Ishikawa (cell line): ENCODE data around the gene CDH23.

Source experiments
- CEBPB ChIP-seq: IDR thresholded peaks from 2 replicates; pipeline ENCODE4 v1.6.1; 2012
- CREB1 ChIP-seq: IDR thresholded peaks from 2 replicates; pipeline ENCODE4 v1.6.1; 2012; ENCODE audit warnings: low read depth
- EGR1 ChIP-seq: IDR thresholded peaks from 2 replicates; pipeline ENCODE4 v1.6.1; 2012
- EP300 ChIP-seq: IDR thresholded peaks from 2 replicates; pipeline ENCODE4 v1.6.1; 2012; ENCODE audit warnings: borderline replicate concordance
- FOXM1 ChIP-seq: IDR thresholded peaks from 2 replicates; pipeline ENCODE4 v1.6.1; 2012; ENCODE audit warnings: low read depth, borderline replicate concordance
- MAX ChIP-seq: IDR thresholded peaks from 2 replicates; pipeline ENCODE4 v1.6.1; 2012
- NFIC ChIP-seq: IDR thresholded peaks from 2 replicates; pipeline ENCODE4 v1.6.1; 2012
- RAD21 ChIP-seq: IDR thresholded peaks from 2 replicates; pipeline ENCODE4 v1.6.1; 2012; ENCODE audit warnings: low read depth
- TAF1 ChIP-seq: IDR thresholded peaks from 2 replicates; pipeline ENCODE4 v1.6.1; 2012; ENCODE audit warnings: low read depth, mild to moderate bottlenecking
- TCF12 ChIP-seq: IDR thresholded peaks from 2 replicates; pipeline ENCODE4 v1.6.1; 2012; ENCODE audit warnings: low read depth
- TEAD4 ChIP-seq: IDR thresholded peaks from 2 replicates; pipeline ENCODE4 v1.6.1; 2012
- USF1 ChIP-seq: IDR thresholded peaks from 2 replicates; pipeline ENCODE4 v1.6.1; 2012
- YY1 ChIP-seq: IDR thresholded peaks from 2 replicates; pipeline ENCODE4 v1.6.1; 2012; ENCODE audit warnings: low read depth
- ZBTB7A ChIP-seq: IDR thresholded peaks from 2 replicates; pipeline ENCODE4 v1.6.1; 2012; ENCODE audit warnings: low read depth
- TF ChIP-seq, protein P1 (sequence below): IDR thresholded peaks from 2 replicates; pipeline ENCODE4 v1.6.1; 2012; ENCODE audit warnings: low read depth, mild to moderate bottlenecking

CDH23 gene

DNA sequence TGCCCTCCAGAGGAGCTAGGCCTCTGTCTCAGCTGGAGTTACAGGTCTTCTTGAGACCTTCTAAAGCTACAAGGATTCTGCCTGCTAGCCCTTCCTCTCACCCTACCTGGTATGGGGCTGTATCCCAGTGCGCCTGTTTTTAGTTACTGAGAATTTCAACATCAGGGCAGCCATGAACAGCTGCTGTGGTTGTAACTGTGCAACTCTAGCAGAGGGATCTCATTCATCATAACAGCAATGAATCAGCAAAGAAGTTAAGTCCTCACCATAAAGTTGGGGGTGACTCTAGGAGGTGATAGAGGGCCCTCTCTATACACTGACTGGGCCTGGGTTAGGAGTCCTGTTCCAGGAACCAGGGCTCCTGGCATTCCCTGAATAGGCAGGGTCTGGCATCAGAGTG lies 14.0 kb upstream of the CDH23 start:
- no peak for TF ChIP-seq EGR1
- TF ChIP-seq CEBPB, result no peak
- no peak for TF ChIP-seq MAX
- no peak for TF ChIP-seq YY1
- no peak for TF ChIP-seq FOXM1
- no peak for TF ChIP-seq TEAD4
- no peak for TF ChIP-seq RAD21
- TF ChIP-seq ZBTB7A, result no peak
- no peak for TF ChIP-seq CREB1
- no peak for TF ChIP-seq USF1
- no peak for TF ChIP-seq TCF12
- TF ChIP-seq, protein P1, sequence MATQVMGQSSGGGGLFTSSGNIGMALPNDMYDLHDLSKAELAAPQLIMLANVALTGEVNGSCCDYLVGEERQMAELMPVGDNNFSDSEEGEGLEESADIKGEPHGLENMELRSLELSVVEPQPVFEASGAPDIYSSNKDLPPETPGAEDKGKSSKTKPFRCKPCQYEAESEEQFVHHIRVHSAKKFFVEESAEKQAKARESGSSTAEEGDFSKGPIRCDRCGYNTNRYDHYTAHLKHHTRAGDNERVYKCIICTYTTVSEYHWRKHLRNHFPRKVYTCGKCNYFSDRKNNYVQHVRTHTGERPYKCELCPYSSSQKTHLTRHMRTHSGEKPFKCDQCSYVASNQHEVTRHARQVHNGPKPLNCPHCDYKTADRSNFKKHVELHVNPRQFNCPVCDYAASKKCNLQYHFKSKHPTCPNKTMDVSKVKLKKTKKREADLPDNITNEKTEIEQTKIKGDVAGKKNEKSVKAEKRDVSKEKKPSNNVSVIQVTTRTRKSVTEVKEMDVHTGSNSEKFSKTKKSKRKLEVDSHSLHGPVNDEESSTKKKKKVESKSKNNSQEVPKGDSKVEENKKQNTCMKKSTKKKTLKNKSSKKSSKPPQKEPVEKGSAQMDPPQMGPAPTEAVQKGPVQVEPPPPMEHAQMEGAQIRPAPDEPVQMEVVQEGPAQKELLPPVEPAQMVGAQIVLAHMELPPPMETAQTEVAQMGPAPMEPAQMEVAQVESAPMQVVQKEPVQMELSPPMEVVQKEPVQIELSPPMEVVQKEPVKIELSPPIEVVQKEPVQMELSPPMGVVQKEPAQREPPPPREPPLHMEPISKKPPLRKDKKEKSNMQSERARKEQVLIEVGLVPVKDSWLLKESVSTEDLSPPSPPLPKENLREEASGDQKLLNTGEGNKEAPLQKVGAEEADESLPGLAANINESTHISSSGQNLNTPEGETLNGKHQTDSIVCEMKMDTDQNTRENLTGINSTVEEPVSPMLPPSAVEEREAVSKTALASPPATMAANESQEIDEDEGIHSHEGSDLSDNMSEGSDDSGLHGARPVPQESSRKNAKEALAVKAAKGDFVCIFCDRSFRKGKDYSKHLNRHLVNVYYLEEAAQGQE, result no peak
- no peak for TF ChIP-seq EP300
- no peak for TF ChIP-seq TAF1
- no peak for TF ChIP-seq NFIC

- TF ChIP-seq YY1 (no peak), RAD21 (peak; percentile 94)
Observed at GRCh38 chr10:71383972-71384687, 12.6 kb upstream of the CDH23 start.

- no peak for TF ChIP-seq EP300
- TF ChIP-seq, protein P1, result no peak
- no peak for TF ChIP-seq CREB1
- no peak for TF ChIP-seq YY1
- TF ChIP-seq TCF12, result no peak
- TF ChIP-seq TAF1, result no peak
- no peak for TF ChIP-seq TEAD4
- TF ChIP-seq USF1, result no peak
- no peak for TF ChIP-seq RAD21
- TF ChIP-seq ZBTB7A, result no peak
- TF ChIP-seq FOXM1, result no peak
- no peak for TF ChIP-seq MAX
- TF ChIP-seq CEBPB, result no peak
- no peak for TF ChIP-seq EGR1
- no peak for TF ChIP-seq NFIC
Observed at GRCh38 chr10:71388171-71388570, 8.5 kb upstream of the CDH23 start.

GRCh38 chr10:71388583-71389310 lies 8.0 kb upstream of the CDH23 start:
- TF ChIP-seq YY1 (no peak), EGR1 (no peak), TEAD4 (no peak), ZBTB7A (no peak), USF1 (no peak), EP300 (no peak), CEBPB (no peak), CREB1 (no peak), NFIC (no peak), TAF1 (no peak), TCF12 (no peak)
- TF ChIP-seq, protein P1, result no peak
